HepG2 (cell line): ENCODE measurements around the gene FSIP1. TPM values are rescaled to one million over a fixed set of nuclear protein-coding genes. Genes with fewer than 3 reads are reported as not detected.
A peak's percentile ranks its signal among the peaks of the same experiment; 100 is the strongest.

Experiments used
- ATAC-seq: fragments of 200-7000 bp; cut with Tn5 transposase; 3 replicates; pipeline ENCODE4 v1.9.1; 2020; ENCODE audit warnings: mild to moderate bottlenecking, moderate library complexity
- BruUV-seq: library from RNA; stranded (reverse); fragments of 400-500 nt; replicated peaks from 2 replicates; lab custom pipeline; 2021; lab: Mats Ljungman, UMichigan
- CTCF ChIA-PET: fragments of 300-600 bp; formaldehyde crosslinking; extraction: SDS; loops from one replicate; lab custom pipeline; 2021; ENCODE audit warnings: low total read pairs, inconsistent platforms, low intra/inter-chr PET ratio; lab: Yijun Ruan, JAX
- POLR2A ChIA-PET: fragments of 350-600 bp; sonication (Branson Sonifier 250); formaldehyde crosslinking; loops from one replicate; lab custom pipeline; 2020; ENCODE audit warnings: antibody characterized with exemption, inconsistent platforms; lab: Yijun Ruan, JAX
- DNase-seq: peaks from one replicate; pipeline ENCODE4 v3.0.0-alpha.2; 2015; ENCODE audit warnings: low spot score
- FAIRE-seq: peaks from 3 replicates; lab custom pipeline; 2011; peaks lifted over from hg19 to GRCh38; lab: Jason Lieb, UNC
- H2AFZ ChIP-seq: one replicate; pipeline ENCODE4 v1.6.1; 2011; ENCODE audit warnings: low read length, inconsistent platforms
- H3K27ac ChIP-seq: fragments of 300-600 bp; 3 replicates; pipeline ENCODE4 v1.8.0; 2011; ENCODE audit warnings: mixed run types, mild to moderate bottlenecking, mixed read lengths, low read length, inconsistent platforms; ENCODE audit not compliant: insufficient read depth; ENCODE audit errors: extremely low read length
- H3K27me3 ChIP-seq, 2 experiments: fragments of 200-600 bp in 1 of 2; 2 replicates in 1 of 2; 3 replicates in 1 of 2; pipeline versions ENCODE4 v1.6.0 to v1.8.0; 2011; ENCODE audit warnings: low read length in 2 of 2, mild to moderate bottlenecking in 2 of 2, moderate library complexity in 2 of 2, inconsistent platforms in 1 of 2; ENCODE audit not compliant: insufficient read depth in 2 of 2, control insufficient read depth in 1 of 2
- H3K36me3 ChIP-seq, 2 experiments: fragments of 200-600 bp in 1 of 2; replicated peaks in 1 of 2; 2 replicates in 1 of 2; 3 replicates in 1 of 2; pipeline versions ENCODE4 v1.5.1 to v1.8.0; 2011; ENCODE audit warnings: low read length in 2 of 2, inconsistent platforms in 1 of 2; ENCODE audit not compliant: insufficient read depth in 2 of 2, control insufficient read depth in 1 of 2
- H3K4me1 ChIP-seq: 2 replicates; pipeline ENCODE4 v1.5.1; 2012; ENCODE audit warnings: low read length, inconsistent platforms; ENCODE audit not compliant: insufficient read depth
- H3K4me2 ChIP-seq: 2 replicates; pipeline ENCODE4 v1.6.0; 2011; ENCODE audit warnings: low read depth, low read length, inconsistent platforms
- H3K4me3 ChIP-seq, 3 experiments: fragments of 200-600 bp in 1 of 3; sonication (generic), shearing (Covaris generic) in 1 of 3; replicated peaks in 1 of 3; 2 replicates each; pipeline ENCODE4 v1.5.1; 2011 to 2016; ENCODE audit warnings: low read length in 3 of 3, inconsistent platforms in 2 of 3, low read depth in 2 of 3, mild to moderate bottlenecking in 2 of 3, control low read depth in 1 of 3, mixed read lengths in 1 of 3; ENCODE audit not compliant: insufficient read depth in 1 of 3
- H3K79me2 ChIP-seq: one replicate; pipeline ENCODE4 v1.6.1; 2011; ENCODE audit warnings: low read length, inconsistent platforms; ENCODE audit not compliant: insufficient read depth
- H3K9ac ChIP-seq: 2 replicates; pipeline ENCODE4 v1.6.0; 2011; ENCODE audit warnings: mild to moderate bottlenecking, low read depth, low read length, inconsistent platforms; ENCODE audit not compliant: insufficient read depth
- H3K9me3 ChIP-seq: 2 replicates; pipeline ENCODE4 v1.5.1; 2012; ENCODE audit warnings: mild to moderate bottlenecking, low read length
- H4K20me1 ChIP-seq: 2 replicates; pipeline ENCODE4 v1.6.0; 2011; ENCODE audit warnings: inconsistent platforms, mild to moderate bottlenecking, low read length, moderate library complexity; ENCODE audit not compliant: insufficient read depth
- CTCF ChIP-seq: sonication (generic); formaldehyde crosslinking; IDR thresholded peaks from 2 replicates; pipeline ENCODE4 v1.5.0; 2020; ENCODE audit warnings: mild to moderate bottlenecking, missing genetic modification reagents, moderate library complexity
- FOXK1 ChIP-seq: sonication (generic); formaldehyde crosslinking; IDR thresholded peaks from 2 replicates; pipeline ENCODE4 v1.4.0; 2020; ENCODE audit warnings: low read depth, missing genetic modification reagents, borderline replicate concordance
- MAX ChIP-seq: IDR thresholded peaks from 2 replicates; pipeline ENCODE4 v1.6.1; 2012; ENCODE audit warnings: inconsistent platforms
- NR2F6 ChIP-seq, 2 experiments: IDR thresholded peaks; 2 replicates each; pipeline ENCODE4 v1.6.1; 2016; ENCODE audit warnings: antibody characterized with exemption in 1 of 2, mild to moderate bottlenecking in 1 of 2
- STAG1 ChIP-seq: sonication (generic); formaldehyde crosslinking; IDR thresholded peaks from 2 replicates; pipeline ENCODE4 v1.4.0; 2020; ENCODE audit warnings: missing genetic modification reagents
- TEAD3 ChIP-seq: optimal IDR thresholded peaks from 2 replicates; pipeline ENCODE3; 2016; ENCODE audit warnings: borderline replicate concordance
- TGIF2 ChIP-seq: IDR thresholded peaks from 2 replicates; pipeline ENCODE4 v1.6.1; 2016; ENCODE audit warnings: control low read depth, missing compliant biosample characterization
- ZHX1 ChIP-seq: sonication (generic); formaldehyde crosslinking; IDR thresholded peaks from 2 replicates; pipeline ENCODE4 v1.8.1; 2022; ENCODE audit warnings: low read depth, mild to moderate bottlenecking, missing genetic modification reagents
- ZNF407 ChIP-seq: sonication (generic); formaldehyde crosslinking; IDR thresholded peaks from one replicate; pipeline ENCODE4 v1.5.1; 2020; ENCODE audit warnings: mild to moderate bottlenecking, missing genetic modification reagents; ENCODE audit errors: not compliant biosample characterization
- ZNF614 ChIP-seq: IDR thresholded peaks from 2 replicates; pipeline ENCODE4 v1.6.1; 2018; ENCODE audit warnings: missing biosample characterization, missing genetic modification reagents, inconsistent platforms, borderline replicate concordance
- ZNF644 ChIP-seq: IDR thresholded peaks from 2 replicates; pipeline ENCODE4 v1.6.1; 2016; ENCODE audit warnings: low read depth
- ZNF7 ChIP-seq: IDR thresholded peaks from 2 replicates; pipeline ENCODE4 v1.6.1; 2016; ENCODE audit warnings: missing biosample characterization, missing genetic modification reagents
- WGBS: methylation state at CpG from one replicate; pipeline ENCODE4 v1.1.6; 2017; ENCODE audit warnings: low lambda C conversion rate; 5-methylcytosine and 5-hydroxymethylcytosine counted together
- in situ Hi-C: cut with HindIII; loops from 2 replicates; pipeline ENCODE4 v1.10.0; 2017; ENCODE audit warnings: low pct_unique_long_range_greater_than_20kb; ENCODE audit not compliant: extremely low pct_ligation_motif_present
- intact Hi-C: fragments of 100-400 bp; cut with micrococcal nuclease; formaldehyde crosslinking; loops from one replicate; pipeline ENCODE4 v1.10.0; 2022; ENCODE audit not compliant: unreplicated experiment
- polyA plus RNA-seq, 8 experiments: library from polyadenylated mRNA; depleted of rRNA in 3 of 8; stranded (reverse) in 7 of 8; unstranded in 1 of 8; fragments of >200 nt; fragmentation: Illumina TruSeq in 4 of 8; extraction: Trizol in 4 of 8; gene quantifications; 2 replicates each; pipeline versions ENCODE4 v1.2.1 to v1.2.3, GENCODE V29; 2011 to 2016; ENCODE audit warnings: low read depth in 4 of 8, missing spikeins in 1 of 8, mixed read lengths in 1 of 8; ENCODE audit not compliant: insufficient read depth in 1 of 8
- total RNA-seq, 5 experiments: library from RNA; depleted of rRNA; stranded (reverse); fragments of >200 nt; fragmentation: Illumina TruSeq; extraction: Trizol; gene quantifications; 2 replicates each; pipeline ENCODE4 v1.2.3, GENCODE V29; 2016; ENCODE audit warnings: low read depth in 1 of 5

The FSIP1 gene
- total and polyA plus RNA-seq, 2 of the 13 experiments (the other 11 are each of a cell fraction or from before 2014, with no cell fraction given), result 0.18 TPM; not detected in 1

- WGBS, result 3% methylated on average over 5 of the region's 5 CpGs
- Histone ChIP-seq H3K79me2 (no peaks in the 10 kb centered on the region), H3K36me3 (no peaks in the 10 kb centered on the region), H3K9me3 (no peaks in the 10 kb centered on the region), H4K20me1 (no peaks in the 10 kb centered on the region), H3K27me3 (peaks cover 0 to 4% of the 10 kb centered on the region in 2 experiments; a peak in 1 of 5 replicates), H3K4me3 (no peak overlapping the region), H3K4me1 (peaks cover 57% of the 10 kb centered on the region), H3K27ac (no peak overlapping the region), H2AFZ (no peak overlapping the region), H3K4me2 (peak overlapping the region; percentile 21), H3K9ac (no peak overlapping the region)
- FAIRE-seq (peak; percentile 58), ATAC-seq (peak; percentile 81), DNase-seq (peak; percentile 56)
- CTCF ChIA-PET, result no interaction called here
- POLR2A ChIA-PET, result no interaction called here
- intact Hi-C loops (no loop called here), in situ Hi-C loops (no loop called here)
- BruUV-seq, result no TSS peak
- TF ChIP-seq MAX (peak; percentile 46; the same call in 1 of the 2 replicates), CTCF (CRISPR knock-in tag) (peak; percentile 63), FOXK1 (CRISPR knock-in tag) (peak; percentile 18; the same call in 1 of the 2 replicates), ZNF7 (0 out of 2 replicates have a peak, but pooled peaks have one; percentile 12), NR2F6 (IDR thresholded peaks at IDR 0.05) (no peak), NR2F6 (CRISPR knock-in tag; IDR thresholded peaks at IDR 0.05) (peak; percentile 60; the same call in 1 of the 2 replicates), ZNF614 (CRISPR knock-in tag) (0 out of 2 replicates have a peak, but pooled peaks have one; percentile 29), STAG1 (CRISPR knock-in tag) (peak; percentile 48), ZNF644 (CRISPR knock-in tag) (0 out of 2 replicates have a peak, but pooled peaks have one; percentile 8), TEAD3 (CRISPR knock-in tag) (peak; percentile 37), TGIF2 (peak; percentile 58), ZHX1 (CRISPR knock-in tag) (no peak), ZNF407 (CRISPR knock-in tag) (no peak)
Observed at GRCh38 chr15:39628144-39628508, 154.5 kb downstream of the FSIP1 start.
